IPS-11a (cell line): ENCODE data around the gene NCKAP5.

Experiments
- H3K4me3 ChIP-seq: one replicate; pipeline ENCODE4 v1.5.1; 2013; ENCODE audit warnings: low read depth, low read length, control low read depth

NCKAP5 gene

DNA sequence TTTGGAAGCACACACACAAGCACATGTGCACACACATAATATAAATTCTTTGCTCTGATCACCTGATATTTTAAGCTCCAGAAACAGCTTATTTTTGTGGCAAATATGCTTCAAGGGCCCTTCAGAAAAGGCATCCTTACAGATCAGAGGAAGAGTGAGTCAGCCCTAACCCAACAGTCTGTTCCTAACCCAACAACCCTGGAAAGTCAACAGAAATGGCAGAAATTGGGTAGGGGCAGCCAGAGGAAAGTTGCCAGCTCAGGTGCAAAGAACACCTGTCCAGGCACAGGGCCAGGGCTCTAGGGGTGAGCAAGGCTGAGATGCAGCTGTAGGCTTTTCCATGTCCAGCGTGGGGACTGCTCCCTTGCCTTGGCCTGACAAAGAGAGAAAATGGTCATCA lies 6.4 kb upstream of the NCKAP5 start:
- no peak overlapping the region for H3K4me3 ChIP-seq

DNA sequence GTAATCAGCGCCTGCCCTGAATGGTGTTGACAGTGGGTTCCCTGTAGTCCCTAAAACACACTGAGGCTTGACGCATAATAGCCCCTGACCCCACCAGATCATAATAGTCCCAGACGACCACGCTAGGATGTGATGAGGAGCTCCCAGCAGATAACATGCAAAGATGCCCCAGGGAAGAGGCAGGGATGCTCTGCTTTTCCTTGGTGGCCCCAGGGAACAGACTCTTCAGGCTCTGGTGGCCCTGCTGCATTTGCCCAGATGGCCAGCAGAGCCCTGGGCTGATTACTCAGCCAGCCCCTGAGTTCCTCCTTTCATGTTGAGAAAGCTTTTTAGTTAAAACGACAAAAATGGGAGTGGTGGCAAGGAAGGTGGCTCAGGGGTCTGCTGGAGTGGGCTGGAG lies 5.9 kb upstream of the NCKAP5 start:
- no peak overlapping the region for H3K4me3 ChIP-seq

DNA sequence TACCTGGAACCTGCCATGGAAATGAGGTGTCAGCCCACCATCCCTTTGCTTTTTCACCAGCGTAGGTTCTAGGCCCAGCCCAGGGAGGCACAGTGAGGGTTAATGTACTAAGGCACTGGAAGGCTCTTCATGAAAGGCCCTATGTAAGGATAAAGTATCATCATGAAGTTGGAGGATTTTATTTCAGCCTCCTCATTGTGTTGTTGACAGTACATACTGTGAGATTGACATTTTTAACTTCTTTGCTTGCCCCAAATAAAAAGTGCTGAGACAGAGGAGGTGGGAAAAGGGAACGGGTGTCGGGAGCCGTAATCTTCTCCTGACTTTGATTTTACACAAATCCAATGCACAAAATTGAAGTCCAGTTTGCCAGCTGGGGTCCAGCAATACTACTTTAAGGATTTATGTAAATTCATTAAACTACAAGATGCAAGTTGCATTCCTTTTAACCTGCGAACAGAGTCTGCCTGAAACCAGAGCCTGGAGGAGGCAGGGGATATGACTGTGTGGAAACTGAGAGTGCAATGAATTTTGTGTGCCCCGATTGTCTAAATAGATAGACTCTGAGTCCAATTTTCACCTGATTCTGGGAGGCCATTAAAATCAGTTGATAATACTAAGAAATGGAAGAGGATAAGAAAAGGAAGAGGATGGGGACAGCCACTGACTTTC lies 5.4 kb upstream of the NCKAP5 start:
- H3K4me3 ChIP-seq: no peak overlapping the region

DNA sequence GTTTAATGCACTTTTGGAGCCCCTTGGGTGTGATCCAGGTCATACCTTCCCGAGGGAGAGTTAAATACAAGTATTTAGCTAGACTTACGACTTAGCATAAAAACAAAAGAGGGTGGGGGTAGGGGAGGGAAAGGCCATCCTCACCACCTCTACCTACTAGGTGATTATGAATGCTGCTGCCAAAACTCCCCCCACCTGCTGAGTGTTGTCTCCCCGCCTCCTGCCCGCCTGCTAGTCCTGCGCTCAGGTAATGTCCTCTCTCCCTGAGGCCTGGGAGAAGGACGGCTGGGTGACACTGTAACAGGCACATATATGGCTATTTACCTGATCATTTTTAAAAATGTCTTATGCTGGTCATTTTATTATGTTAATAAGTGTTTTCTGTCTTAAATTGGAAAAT lies 3.0 kb upstream of the NCKAP5 start:
- H3K4me3 ChIP-seq: no peak overlapping the region

DNA sequence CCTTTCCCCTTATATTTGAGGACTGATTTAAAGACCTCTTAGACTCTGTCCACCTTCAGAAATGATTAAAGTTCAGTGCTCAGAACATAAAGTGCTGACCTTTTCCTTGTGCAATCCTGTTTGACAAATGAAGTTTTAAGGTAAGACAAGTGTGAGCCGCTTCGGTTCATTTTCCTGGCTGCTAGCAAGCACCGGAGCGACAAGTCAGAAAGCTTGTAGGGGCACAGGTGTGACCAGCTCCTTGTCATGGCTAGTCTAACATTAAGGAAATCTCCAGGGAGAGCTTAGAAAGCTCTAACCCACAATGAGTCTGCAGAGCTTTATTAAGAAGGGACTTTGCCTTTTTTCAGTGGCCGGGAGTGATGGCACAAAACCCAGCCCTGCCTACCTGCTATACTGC lies 2.3 kb upstream of the NCKAP5 start:
- H3K4me3 ChIP-seq: no peak overlapping the region

DNA sequence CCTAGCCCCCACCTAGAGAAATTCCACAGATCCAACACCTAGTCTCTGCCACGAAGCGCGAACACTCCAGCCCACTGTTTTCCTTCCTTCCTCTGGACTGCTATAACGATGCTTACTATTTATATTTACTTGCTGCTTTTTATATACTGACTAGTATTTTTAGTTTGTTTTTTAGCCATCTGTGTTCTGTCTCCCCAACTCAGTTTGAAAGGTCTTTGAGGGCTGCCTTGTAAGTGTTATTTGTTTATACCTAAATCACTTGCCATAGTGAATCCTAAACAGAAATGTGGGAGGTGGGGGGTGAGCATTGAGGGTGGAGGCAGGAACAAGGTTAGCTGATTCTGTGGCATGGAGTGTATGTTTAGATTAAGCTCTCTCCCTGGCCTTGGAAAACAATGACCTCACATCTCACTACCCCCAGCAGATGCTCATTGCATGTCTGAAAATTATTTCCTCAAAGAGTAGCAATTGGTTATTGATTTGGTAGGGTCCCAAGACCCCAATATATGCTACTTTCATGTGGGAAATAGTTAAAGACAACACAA lies 1.1 kb upstream of the NCKAP5 start:
- no peak overlapping the region for H3K4me3 ChIP-seq

DNA sequence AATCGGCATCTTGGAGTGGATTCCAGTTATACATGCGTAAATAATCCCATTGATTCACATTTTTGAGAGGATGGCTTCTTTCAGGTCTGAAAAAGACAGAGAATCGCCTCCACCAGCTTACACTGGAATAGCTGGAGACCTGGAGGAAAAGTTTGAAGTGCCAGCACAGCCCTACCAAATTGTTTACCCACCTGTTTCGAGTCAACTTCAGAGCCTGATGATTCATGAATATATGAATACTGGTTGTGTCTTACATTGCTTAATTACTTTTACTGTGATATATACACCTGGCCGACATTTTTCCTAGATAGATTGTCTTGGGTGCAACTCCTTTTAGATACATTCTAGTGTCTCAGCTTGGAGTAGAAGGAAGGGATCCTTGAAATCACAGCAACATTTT lies 335 bp upstream of the NCKAP5 start:
- no peak overlapping the region for H3K4me3 ChIP-seq

DNA sequence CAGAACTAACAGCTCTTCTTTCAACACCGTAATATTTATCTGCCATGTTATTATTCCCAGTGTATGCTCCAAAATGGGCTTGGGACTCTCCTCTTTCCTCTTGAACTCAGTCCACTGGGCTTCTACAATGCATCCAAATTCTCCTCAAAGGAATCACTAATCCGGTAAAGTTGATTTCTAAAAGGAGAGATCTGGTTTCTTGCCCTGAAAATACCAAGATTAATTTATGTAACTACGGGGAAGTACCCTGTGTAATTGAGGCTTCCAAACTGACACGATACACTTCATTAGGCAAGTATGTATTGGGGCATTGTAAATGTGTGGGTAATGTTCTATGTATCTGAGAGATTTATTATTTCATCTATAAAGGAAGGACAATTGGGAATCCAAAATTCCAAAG lies 5.7 kb downstream of the NCKAP5 start:
- H3K4me3 ChIP-seq: no peak overlapping the region

DNA sequence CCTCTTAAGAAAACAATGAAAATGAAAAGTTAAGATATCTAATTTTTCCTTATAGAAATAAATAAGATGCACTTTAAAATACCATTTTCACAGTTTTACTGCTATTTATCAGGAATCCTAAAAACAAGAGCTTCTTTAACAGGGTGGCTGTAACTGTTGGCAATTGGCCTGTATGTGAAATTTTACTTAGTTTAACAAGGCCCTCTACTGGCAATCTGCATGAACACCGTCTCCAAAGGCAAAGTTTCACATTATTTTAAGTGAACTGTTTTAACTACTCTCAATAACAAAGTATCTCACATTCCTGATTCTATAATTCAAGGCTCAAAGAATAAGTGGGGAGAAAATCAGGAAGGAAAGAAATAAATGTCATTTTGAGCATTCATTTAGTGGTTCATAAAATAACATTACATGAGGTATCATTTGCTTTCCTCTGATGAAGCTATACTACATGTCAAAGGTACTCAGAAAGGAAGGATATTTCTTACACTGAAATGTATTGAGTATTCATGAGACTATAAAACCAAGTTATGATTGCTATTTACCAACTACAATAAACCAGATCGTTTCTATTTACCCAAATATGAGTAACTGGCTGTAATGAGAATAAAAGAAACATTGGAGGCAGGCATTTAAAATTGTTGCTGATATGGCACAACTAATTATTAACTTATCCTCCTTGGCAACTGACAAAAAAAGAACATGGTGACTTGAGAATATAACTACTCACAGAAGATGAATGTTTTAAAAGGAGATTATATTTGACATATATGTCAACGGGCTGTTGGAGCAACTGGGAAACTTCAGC lies 7.0 kb downstream of the NCKAP5 start:
- H3K4me3 ChIP-seq: no peak overlapping the region

DNA sequence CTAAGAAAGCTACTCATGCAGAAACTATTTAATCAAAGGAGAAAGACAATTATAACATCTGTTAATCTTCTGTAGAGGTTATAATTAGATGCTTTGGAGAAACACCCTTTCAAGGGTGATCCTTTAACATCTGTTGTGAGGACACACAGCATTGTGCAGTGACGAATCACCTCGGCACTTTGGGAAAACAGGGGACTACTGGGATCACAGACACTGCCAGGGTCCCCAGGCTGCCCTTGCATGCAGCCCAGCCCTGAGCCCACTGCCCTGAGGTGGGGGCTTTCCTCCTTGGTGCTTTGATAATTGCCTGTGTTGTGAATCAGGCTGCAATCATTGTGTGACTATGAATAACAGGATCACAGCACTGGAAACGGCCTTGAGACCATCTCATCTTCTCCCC lies 10.6 kb downstream of the NCKAP5 start:
- no peak overlapping the region for H3K4me3 ChIP-seq

DNA sequence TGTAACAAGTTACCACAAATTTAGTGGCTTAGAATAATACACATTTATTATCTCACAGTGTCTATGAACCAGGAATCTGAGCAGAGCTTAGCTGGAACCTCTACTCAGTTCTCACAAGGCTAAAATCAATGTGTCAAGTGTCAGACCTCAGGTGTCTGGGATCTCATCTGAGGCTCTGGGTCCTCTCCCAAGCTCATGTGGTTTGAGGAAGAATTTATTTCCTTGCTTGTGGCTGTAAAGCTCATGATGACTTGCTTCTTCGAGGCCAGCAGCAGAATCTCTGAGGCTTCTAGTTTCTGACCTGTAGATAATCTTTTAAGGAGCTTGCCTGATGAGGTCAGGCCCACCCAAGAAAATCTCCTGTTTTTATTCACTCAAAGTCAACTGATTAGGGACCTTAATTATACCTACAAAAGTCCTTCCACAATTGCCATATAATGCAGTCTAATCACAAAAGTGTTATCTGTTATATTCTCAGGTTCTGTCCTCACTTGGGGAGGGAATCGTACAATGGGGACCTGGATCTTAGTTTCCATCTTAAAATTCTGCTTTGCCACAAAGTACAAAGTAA lies 14.3 kb downstream of the NCKAP5 start:
- H3K4me3 ChIP-seq: no peak overlapping the region

DNA sequence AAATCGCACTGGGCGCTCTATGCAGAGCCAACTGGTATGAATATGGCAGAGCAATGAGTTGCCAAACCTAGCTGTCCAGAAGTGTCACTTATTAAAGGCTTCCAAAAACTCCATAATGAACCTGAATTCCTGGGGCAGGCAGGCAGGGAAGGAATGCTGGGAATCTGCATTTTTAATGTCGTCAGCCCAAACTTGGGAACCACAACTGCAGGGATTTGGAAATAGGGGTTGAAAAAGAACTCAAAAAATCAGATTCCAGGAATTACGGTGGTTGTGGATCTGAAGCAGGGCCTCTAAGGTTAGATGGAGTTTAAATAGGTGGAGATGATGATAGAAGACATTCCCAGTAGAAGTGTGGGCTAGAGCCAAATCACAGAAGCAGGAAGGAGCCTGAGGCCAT lies 15.0 kb downstream of the NCKAP5 start:
- no peak overlapping the region for H3K4me3 ChIP-seq

DNA sequence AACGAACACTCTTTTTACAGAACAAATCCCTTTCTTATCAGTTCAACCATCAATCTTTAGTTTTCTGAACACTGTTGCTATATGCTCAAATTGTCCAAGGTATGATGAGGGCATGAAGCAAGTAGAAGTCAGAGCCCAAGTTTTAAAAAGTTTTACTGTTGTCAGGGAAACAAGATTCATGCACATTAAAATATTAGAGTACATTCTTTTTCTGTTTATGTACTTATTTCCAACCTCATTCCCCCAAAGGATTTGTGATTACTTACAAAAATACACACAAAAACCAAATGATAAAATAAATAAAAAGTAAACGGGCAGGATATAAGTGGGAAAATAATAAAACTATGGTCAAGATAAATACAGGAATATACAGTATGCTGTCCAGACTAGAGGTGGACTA lies 15.4 kb downstream of the NCKAP5 start:
- no peak overlapping the region for H3K4me3 ChIP-seq

DNA sequence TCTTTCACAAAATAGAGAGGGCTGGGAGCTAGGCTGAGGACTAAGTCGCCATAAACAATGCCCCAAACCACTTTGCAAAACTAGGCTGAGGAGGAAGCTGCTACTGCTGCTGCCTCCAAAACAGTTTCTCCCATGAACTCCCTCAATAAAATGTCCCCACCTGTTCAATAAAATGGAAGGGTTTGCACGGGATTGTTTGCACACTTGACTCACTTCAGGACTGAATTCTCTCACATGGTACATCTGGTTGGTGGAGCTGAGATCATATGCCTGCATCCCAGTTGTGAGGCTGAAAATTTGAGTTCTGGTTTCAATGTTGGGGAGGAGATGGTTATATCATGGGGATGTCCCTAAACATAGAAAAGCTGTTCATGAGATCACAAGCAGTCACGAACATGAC lies 26.5 kb downstream of the NCKAP5 start:
- H3K4me3 ChIP-seq: no peak overlapping the region

DNA sequence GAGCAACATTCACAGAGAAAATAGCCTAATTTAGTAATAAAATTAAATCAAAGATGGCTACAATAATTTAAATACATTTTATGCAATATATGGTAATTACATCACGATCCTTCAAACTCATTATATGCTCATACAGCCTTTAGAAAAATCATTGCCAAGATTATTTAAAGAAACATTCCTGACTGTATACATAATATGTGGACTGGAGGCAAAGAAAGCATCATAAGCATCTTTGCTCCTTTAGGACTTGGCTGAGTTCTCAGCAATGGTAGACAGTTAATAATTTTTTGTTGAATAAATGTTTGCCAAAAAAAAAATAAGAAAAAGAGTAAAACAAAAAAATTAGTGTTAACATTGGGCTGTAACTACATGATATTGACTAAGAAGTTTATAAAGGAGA lies 26.9 kb downstream of the NCKAP5 start:
- no peak overlapping the region for H3K4me3 ChIP-seq

DNA sequence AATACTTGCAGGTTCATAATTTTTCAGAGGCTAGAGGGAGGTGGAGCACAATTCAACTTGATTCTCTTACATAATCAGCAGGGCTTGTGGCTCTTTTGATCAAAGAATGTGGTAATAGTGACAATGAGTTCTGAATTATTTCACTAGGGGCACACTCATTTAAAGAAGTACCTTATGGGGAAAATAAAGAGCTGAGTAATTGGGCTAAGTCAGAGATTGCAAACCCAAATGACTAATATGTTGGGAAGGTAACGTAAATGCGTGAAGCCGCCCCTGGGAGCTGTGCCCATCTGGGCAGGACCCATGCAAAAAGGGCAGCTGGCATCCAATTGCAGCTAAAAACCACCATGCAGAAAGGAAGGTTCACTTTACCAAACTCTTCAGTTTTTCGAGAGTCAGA lies 35.3 kb downstream of the NCKAP5 start:
- H3K4me3 ChIP-seq: no peak overlapping the region

DNA sequence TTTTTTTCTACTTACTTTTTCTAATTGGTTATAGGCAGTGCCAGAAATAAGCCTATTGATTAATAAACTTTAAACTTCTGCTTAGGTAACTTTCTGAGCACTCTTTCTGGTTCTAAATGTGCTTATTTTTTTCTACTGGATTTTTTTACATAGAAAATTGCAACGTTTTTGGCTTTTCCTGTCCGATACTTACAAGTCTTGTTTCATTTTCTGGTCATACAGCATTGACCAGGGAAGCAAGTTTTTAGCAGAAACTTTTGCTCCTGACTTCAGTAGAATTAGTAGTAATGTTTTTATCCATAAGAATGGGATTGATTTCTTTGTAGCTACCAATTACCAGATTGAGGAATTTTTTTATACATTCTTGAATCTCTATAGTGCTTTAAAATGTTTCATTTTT lies 36.9 kb downstream of the NCKAP5 start:
- no peak overlapping the region for H3K4me3 ChIP-seq

DNA sequence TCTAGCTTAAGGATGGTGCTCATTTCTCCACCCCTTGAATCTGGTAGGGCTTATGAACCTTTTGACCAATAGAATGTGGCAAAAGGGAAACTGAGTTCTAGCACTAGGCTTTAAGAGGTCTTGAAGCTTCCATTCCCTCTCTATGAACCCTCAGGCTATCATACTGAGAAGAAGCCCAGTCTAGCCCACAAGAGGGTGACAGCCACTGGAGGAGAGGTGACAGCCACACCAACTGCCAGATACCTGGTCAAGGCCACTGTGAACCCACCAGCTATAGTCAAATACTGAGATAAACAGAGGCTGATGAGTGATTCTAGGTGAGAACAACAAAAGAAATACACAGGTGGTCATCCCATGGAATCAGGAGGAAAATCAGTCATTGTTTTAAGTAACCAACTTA lies 37.6 kb downstream of the NCKAP5 start:
- no peak overlapping the region for H3K4me3 ChIP-seq

DNA sequence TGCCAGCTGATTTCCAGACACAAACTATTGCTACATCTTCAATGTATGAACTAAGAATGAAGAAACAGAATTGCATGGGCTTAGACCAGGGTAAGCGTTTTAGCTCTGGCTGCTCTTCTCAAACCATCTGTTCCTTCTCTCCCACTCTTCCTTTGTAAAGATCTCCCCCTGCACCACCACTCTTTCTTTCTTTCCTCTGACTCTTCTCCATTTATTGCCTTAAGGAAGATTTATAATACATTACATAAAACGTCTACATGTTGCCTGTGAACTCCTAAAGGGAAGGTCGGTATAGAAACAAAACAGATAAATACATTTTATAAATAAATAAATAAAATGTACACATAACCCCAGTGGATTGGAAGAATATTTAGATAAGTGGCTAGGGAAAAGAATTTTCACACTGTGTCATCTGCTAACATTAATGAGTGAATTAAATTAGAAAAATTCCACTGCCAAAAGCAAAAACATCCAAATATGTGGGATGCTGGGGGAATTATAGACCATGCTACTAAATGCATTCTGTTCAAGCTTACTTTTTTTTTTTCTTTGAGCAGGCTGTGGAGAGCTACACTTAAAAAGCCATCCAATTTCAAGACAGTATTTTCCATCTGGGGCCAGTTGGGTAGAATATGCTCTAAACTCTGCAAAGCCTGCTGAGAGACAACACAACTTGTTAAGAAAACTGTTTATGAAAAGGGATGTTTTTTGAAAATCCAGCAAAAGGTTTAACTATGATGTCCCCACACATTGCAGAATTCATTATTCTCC lies 41.5 kb downstream of the NCKAP5 start:
- no peak overlapping the region for H3K4me3 ChIP-seq

DNA sequence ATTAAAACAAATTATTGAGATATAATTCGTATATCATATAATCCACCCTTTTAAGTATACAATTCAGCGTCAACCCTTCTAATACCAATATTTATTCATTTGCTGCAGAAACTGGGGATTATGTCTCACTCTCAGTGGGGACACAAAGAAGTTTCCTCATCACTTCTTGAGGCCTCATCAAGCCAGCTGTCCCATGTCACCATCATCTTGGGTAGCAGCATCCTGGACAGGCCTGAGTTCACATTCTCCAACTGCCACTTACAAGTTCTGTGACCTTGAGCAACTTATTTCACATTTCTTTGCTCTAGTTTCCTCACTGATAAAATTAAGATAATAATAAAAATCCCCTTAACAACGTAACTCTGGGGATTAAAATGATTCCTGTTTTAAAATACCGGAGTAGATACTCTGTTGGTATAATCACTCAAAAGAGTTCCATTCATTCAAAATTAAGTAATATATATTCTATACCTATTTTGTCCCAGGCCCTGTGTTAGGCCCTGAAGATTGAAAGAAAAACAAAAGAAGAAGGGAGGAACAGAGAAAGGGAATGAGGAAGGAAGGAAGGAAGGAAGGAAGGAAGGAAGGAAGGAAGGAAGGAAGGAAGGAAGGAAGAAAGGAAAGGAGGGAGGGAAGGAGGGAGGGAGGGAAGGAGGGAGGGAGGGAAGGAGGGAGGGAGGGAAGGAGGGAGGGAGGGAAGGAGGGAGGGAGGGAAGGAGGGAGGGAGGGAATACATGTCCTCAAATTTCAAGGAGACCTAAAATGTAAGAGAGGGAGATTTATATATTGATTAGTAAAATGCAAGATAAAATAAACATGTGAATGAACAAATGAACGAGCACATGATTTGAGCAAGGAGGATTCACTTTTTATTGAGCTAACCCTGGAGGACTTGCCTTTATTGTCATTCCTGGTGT lies 42.4 kb downstream of the NCKAP5 start:
- no peak overlapping the region for H3K4me3 ChIP-seq
